ENCODE results near the gene POLD4. TPM values are rescaled to one million over a fixed set of nuclear protein-coding genes. Genes with fewer than 3 reads are reported as not detected.

POLD4 gene
- total and polyA plus RNA-seq, 12 donors: 13.0 to 166 (median 95.6) TPM

GRCh38 chr11:67349928-67350465, 3.3 kb downstream of the POLD4 start:
- Histone ChIP-seq H3K27me3 (no peaks in the 10 kb centered on the region), H3K36me3 (replicated peaks in 1 of 2) (no peaks in the 10 kb centered on the region), H3K4me1 (replicated peaks in 1 of 2) (peaks cover 32 to 38% of the 10 kb centered on the region in 2 donors), H3K27ac (no peak overlapping the region), H3K4me3 (no peak overlapping the region), H3K9me3 (replicated peaks in 1 of 3) (no peaks in the 10 kb centered on the region)
- 82 to 91% (median 85%) methylated on average over 4 of the region's 4 CpGs for WGBS, 4 donors
- TF ChIP-seq CTCF (IDR thresholded peaks at IDR 0.05) (no peak), POLR2A (IDR thresholded peaks at IDR 0.05) (no peak)
- DNase-seq: no peak
- intact Hi-C loops (cut with DNase I): loop anchor here in 1 of 2 donors (5.0 kb wide), 1 partner anchor 32 kb away; no protein-coding TSS in a partner anchor

GRCh38 chr11:67349457-67349856, 3.9 kb downstream of the POLD4 start:
- Histone ChIP-seq H3K9me3 (replicated peaks in 1 of 3) (no peaks in the 10 kb centered on the region), H3K4me1 (replicated peaks in 1 of 2) (peaks cover 26 to 32% of the 10 kb centered on the region in 2 donors), H3K27ac (no peak overlapping the region), H3K36me3 (replicated peaks in 1 of 2) (no peaks in the 10 kb centered on the region), H3K27me3 (no peaks in the 10 kb centered on the region), H3K4me3 (no peak overlapping the region)
- DNase-seq: no peak
- 86 to 97% (median 89%) methylated on average over 2 of the region's 2 CpGs for WGBS, 4 donors
- intact Hi-C loops (cut with DNase I): loop anchor here in 1 of 2 donors (5.0 kb wide), 1 partner anchor 33 kb away; no protein-coding TSS in a partner anchor
- TF ChIP-seq POLR2A (IDR thresholded peaks at IDR 0.05) (no peak), CTCF (IDR thresholded peaks at IDR 0.05) (no peak)

GRCh38 chr11:67349036-67349435, 4.3 kb downstream of the POLD4 start:
- H3K27ac ChIP-seq: no peak overlapping the region
- WGBS, 4 donors: 75 to 85% (median 83%) methylated on average over 5 of the region's 5 CpGs

More at GRCh38 chr11:67349036-67349435, 4.3 kb downstream of the POLD4 start:
- H3K27me3 ChIP-seq: no peaks in the 10 kb centered on the region
- H3K9me3 ChIP-seq (replicated peaks in 1 of 3): no peaks in the 10 kb centered on the region
- TF ChIP-seq CTCF (IDR thresholded peaks at IDR 0.05) (no peak), POLR2A (IDR thresholded peaks at IDR 0.05) (no peak)
- peaks cover 22 to 28% of the 10 kb centered on the region in 2 donors for H3K4me1 ChIP-seq (replicated peaks in 1 of 2)
- DNase-seq: no peak
- intact Hi-C loops (cut with DNase I): loop anchor here in 1 of 2 donors (5.0 kb wide), 1 partner anchor 33 kb away; no protein-coding TSS in a partner anchor
- no peak overlapping the region for H3K4me3 ChIP-seq
- no peaks in the 10 kb centered on the region for H3K36me3 ChIP-seq (replicated peaks in 1 of 2)
